Stimulated activated CD4-positive, alpha-beta T cell treated with anti-CD3 and anti-CD28 coated beads, TNF-alpha, amount 100 ng/mL, for 1 hour (primary cell): ENCODE results near the gene SURF6.
"Not testable (repeated sequence)": the region's sequence is repeated elsewhere in the genome, so short reads cannot be mapped to it uniquely, and the experiment has no call there.

Source experiments
- DNase-seq, 3 donors: peaks; one replicate each; pipeline ENCODE4 v3.0.0-alpha.2; 2020; ENCODE audit warnings: low read depth in 3 of 3, low spot score in 1 of 3

The SURF6 gene

DNA sequence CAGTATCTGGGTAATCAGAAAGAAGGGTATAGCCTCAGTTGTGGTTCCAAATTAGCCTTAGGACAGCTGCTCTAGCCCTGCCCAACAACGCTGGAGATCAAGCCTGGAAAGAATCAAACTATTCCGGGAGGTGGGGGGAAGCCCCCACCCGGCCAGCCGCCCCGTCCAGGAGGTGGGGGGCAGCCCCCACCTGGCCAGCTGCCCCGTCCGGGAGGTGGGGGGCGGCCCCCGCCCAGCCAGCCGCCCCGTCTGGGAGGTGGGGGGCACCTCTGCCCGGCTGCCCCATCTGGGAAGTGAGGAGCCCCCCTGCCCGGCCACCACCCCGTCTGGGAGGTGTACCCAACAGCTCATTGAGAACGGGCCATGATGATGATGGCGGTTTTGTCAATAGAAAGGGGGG, 36.0 kb downstream of the SURF6 start:
- not testable (repeated sequence) for DNase-seq

DNA sequence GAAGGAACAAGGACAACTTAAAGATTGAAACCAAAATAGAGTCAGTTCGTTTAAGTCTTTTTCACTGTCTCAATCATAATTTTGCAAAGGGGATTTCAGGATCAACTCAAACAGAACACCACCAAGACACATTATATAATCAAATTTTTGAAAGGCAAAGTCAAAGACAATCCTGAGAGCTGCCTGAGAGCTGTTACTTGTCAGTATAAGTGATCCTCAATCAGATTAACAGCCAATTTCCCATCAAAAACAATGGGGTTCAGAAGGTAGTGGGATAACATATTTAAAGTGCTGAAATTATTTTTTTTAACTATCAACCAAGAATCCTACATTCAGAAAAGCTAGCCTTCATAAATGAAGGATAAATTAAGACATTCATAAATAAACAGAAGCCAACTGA, 41.7 kb downstream of the SURF6 start:
- no peak for DNase-seq

GRCh38 chr9:133290751-133291302, 45.2 kb downstream of the SURF6 start:
- DNase-seq = no peak

DNA sequence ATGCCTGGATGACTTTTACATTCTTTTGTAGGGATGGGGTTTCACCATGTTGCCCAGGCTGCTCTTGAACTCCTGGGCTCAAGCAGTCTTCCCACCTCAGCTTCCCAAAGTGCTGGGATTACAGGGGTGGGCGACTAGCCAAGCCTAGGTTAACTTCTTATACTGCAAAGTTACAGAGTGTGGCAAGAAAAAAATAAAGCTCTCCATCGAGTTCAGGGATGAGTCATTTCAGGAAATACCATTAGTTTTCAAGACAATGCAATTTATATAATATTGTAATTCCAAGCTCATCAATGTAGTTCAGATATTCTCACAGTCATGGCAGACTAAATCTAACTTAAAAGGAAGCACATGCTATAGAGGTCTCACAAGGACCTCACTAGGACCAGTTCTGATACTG, 49.5 kb downstream of the SURF6 start:
- no peak for DNase-seq

GRCh38 chr9:133285252-133285775, 50.7 kb downstream of the SURF6 start:
- DNase-seq = no peak

- no peak for DNase-seq
These were observed 51.6 kb downstream of the SURF6 start for GRCh38 chr9:133284362-133284761.

GRCh38 chr9:133283255-133284032, 52.5 kb downstream of the SURF6 start:
- DNase-seq = not testable (repeated sequence)

- DNase-seq = no peak
These were observed 53.3 kb downstream of the SURF6 start for GRCh38 chr9:133282464-133283238.

GRCh38 chr9:133280392-133280791, 55.6 kb downstream of the SURF6 start:
- DNase-seq = no peak
